ENCODE data around the gene EMD.

Gene EMD

GRCh38 chrX:154352012-154352401 is 27.1 kb upstream of the EMD start:
- TF ChIP-seq, protein P1, sequence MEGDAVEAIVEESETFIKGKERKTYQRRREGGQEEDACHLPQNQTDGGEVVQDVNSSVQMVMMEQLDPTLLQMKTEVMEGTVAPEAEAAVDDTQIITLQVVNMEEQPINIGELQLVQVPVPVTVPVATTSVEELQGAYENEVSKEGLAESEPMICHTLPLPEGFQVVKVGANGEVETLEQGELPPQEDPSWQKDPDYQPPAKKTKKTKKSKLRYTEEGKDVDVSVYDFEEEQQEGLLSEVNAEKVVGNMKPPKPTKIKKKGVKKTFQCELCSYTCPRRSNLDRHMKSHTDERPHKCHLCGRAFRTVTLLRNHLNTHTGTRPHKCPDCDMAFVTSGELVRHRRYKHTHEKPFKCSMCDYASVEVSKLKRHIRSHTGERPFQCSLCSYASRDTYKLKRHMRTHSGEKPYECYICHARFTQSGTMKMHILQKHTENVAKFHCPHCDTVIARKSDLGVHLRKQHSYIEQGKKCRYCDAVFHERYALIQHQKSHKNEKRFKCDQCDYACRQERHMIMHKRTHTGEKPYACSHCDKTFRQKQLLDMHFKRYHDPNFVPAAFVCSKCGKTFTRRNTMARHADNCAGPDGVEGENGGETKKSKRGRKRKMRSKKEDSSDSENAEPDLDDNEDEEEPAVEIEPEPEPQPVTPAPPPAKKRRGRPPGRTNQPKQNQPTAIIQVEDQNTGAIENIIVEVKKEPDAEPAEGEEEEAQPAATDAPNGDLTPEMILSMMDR (IDR thresholded peaks at IDR 0.05; ENCODE audit: low read depth, low read length) = no peak
- DNase-seq (ENCODE audit: extremely low read depth, low read depth) = no peak

DNA sequence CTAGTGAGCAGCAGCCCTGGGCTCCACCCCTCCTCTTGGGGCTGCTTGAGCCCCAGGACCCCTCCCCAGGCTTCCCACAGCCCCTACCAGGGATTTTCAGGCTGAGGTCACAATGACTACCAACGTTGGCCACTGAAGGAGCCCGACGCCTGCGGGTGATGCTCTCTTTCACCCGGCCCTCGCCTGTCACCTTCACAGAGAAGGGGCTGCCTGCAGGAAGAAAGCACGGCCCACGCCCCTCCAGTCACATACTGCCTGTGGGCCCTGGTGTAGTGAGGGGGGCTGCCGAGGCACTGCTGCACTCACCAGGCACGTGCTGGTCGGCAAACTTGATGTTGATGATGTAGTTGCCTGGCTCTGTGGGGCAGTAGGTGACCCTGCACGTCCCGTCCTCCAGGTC is 26.6 kb upstream of the EMD start:
- TF ChIP-seq, protein P1 (IDR thresholded peaks at IDR 0.05; ENCODE audit: low read depth, low read length) = no peak
- no peak for DNase-seq (ENCODE audit: extremely low read depth, low read depth)

DNA sequence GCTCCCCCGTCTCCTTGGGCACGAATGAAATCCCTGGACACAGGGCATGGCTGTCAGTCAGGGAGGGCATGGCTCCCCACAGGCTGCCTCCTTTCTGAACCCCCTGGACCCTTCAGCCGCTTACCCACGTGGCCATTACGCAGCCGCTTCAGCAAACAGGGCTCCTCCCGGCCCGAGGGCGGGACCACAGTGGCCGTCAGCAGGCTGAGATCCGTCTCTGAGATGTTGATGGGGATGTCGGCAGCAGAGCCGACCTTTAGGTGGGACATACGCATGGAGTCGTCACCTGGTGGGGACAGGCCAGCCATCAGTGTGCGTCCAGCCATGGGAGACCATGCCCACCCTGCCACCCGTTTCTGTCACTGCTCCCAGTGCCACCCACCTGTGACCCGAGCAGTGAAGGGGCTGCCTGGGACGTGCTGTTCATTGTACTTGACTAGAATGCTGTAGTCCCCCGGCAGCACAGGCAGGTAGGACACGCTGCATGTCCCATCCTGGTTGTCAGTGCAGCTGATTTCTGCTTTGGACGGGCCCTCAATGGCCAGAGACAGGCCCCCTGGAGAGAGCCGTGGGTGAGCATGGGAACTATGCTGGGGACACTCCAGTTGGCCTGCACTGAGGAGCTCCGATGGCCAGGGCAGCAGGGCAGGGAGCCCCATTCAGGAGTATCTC is 25.8 kb upstream of the EMD start:
- TF ChIP-seq, protein P1 (IDR thresholded peaks at IDR 0.05; ENCODE audit: low read depth, low read length) = no peak
- DNase-seq (ENCODE audit: extremely low read depth, low read depth) = no peak

GRCh38 chrX:154354013-154354412 is 25.1 kb upstream of the EMD start:
- no peak for DNase-seq (ENCODE audit: extremely low read depth, low read depth)
- TF ChIP-seq, protein P1 (IDR thresholded peaks at IDR 0.05; ENCODE audit: low read depth, low read length) = no peak

DNA sequence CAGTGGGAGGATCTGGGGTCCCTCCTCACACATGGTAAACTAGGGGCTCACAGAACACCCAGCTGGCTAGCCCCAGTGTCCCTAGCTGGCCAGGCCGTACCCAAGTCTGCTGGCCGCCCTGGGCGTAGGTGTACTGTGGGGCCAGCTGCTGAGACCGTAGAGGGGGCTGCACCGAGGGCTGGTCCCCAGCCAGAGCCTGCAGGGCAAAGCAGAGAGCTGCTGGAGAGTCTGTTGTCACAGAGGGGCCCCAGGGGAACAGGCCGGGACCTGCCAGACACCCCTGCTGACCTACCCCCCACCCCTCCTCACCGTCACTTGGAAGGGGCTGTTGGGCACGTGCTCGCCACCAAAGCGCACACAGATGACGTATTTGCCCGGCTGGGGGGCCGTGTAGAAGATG is 24.6 kb upstream of the EMD start:
- TF ChIP-seq, protein P1 (IDR thresholded peaks at IDR 0.05; ENCODE audit: low read depth, low read length) = no peak
- no peak for DNase-seq (ENCODE audit: extremely low read depth, low read depth)

DNA sequence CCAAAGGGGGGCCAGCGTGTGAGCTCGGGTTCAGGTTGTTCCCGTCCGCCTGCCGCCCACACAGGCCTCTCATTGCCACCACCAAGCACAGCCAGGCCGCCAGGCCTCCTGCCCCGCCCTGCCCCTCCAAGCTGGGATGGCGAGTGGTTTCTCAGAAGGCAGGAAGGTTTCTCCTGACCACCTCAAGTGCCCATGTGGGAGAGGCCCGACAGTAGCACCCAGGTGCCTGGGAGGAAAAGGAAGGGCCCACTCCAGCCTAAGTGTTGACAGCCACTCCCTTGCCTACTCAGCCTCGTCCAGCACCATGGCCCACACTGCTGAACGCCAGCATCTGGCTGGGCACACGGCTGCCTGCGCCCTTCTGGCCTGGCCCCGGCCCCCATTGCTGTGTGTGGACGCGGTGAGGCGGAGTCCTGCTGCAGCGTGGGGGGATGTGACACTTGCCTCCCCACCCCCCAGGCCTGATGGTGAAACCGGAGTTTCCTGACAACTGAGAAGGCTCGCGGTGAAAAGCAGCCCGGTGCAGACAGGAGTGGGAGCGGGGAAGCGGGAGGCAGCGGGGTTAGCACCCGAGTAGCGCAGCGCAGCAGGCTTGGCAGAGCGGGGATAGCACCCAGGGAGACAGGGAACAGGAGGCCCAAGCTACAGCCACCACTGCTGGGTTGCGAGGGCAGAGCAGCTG is 23.9 kb upstream of the EMD start:
- TF ChIP-seq, protein P1 (IDR thresholded peaks at IDR 0.05; ENCODE audit: low read depth, low read length) = no peak
- DNase-seq (ENCODE audit: extremely low read depth, low read depth) = no peak

- DNase-seq (ENCODE audit: extremely low read depth, low read depth) = no peak
- TF ChIP-seq, protein P1 (IDR thresholded peaks at IDR 0.05; ENCODE audit: low read depth, low read length) = no peak; the same call in 1 of the 2 replicates
Observed at GRCh38 chrX:154355776-154356140, 23.3 kb upstream of the EMD start.

Data from AG09319 (cell line).